ENCODE results near the gene CD4.

Gene CD4

GRCh38 chr12:6839482-6840201 is 50.3 kb downstream of the CD4 start:
- Histone ChIP-seq H3K27ac (ENCODE audit: low read depth, low read length) (peak overlapping the region; percentile 86), H3K4me1 (ENCODE audit: control insufficient read depth, low read length) (peaks cover 48% of the 10 kb centered on the region), H3K4me3 (ENCODE audit: low read length) (peak overlapping the region; percentile 69), H3K9me2 (replicated peaks; ENCODE audit: control insufficient read depth, low read length) (no peaks in the 10 kb centered on the region), H3K36me3 (ENCODE audit: control insufficient read depth, low read length) (no peaks in the 10 kb centered on the region), H3K79me2 (ENCODE audit: control insufficient read depth, low read length) (no peaks in the 10 kb centered on the region), H3K27me3 (ENCODE audit: control insufficient read depth, low read length) (no peaks in the 10 kb centered on the region), H4K20me1 (ENCODE audit: control insufficient read depth, insufficient read depth, low read depth, low read length) (no peaks in the 10 kb centered on the region), H3K4me2 (ENCODE audit: low read length) (peak overlapping the region; percentile 97), H3F3A (ENCODE audit: control insufficient read depth, insufficient read depth) (peaks cover 7% of the 10 kb centered on the region), H3K9me3 (ENCODE audit: control insufficient read depth, insufficient read depth, low read length) (no peaks in the 10 kb centered on the region)
- TF ChIP-seq CTCF (IDR thresholded peaks at IDR 0.05; ENCODE audit: low read depth, low read length, poor library complexity, severe bottlenecking) (no peak), EZH2phosphoT487 (IDR thresholded peaks at IDR 0.05; ENCODE audit: borderline replicate concordance, low read length) (no peak)

GRCh38 chr12:6840330-6840729 is 51.0 kb downstream of the CD4 start:
- no peaks in the 10 kb centered on the region for H3K79me2 ChIP-seq (ENCODE audit: control insufficient read depth, low read length)
- H3K27ac ChIP-seq (ENCODE audit: low read depth, low read length), result peak overlapping the region; percentile 86
- peak overlapping the region; percentile 97 for H3K4me2 ChIP-seq (ENCODE audit: low read length)

GRCh38 chr12:6840761-6841515 is 51.6 kb downstream of the CD4 start, which contains the start of gene GNB3:
Gene GNB3, plus strand, starts transcription at chr12:6840925. Its CDS starts 363 bp downstream, at chr12:6841288.
- H3K36me3 ChIP-seq (ENCODE audit: control insufficient read depth, low read length), result peaks cover 2% of the 10 kb centered on the region
- H3K9me3 ChIP-seq (ENCODE audit: control insufficient read depth, insufficient read depth, low read length), result no peaks in the 10 kb centered on the region
- H3K4me2 ChIP-seq (ENCODE audit: low read length), result peak within 1 kb of the TSS; percentile 97
- H4K20me1 ChIP-seq (ENCODE audit: control insufficient read depth, insufficient read depth, low read depth, low read length), result no peaks in the 10 kb centered on the region
- H3K27ac ChIP-seq (ENCODE audit: low read depth, low read length), result peak within 1 kb of the TSS; percentile 86
- TF ChIP-seq EZH2phosphoT487 (IDR thresholded peaks at IDR 0.05; ENCODE audit: borderline replicate concordance, low read length) (no peak), CTCF (IDR thresholded peaks at IDR 0.05; ENCODE audit: low read depth, low read length, poor library complexity, severe bottlenecking) (no peak)
- no peaks in the 10 kb centered on the region for H3K79me2 ChIP-seq (ENCODE audit: control insufficient read depth, low read length)
- H3K9me2 ChIP-seq (replicated peaks; ENCODE audit: control insufficient read depth, low read length), result no peaks in the 10 kb centered on the region
- no peaks in the 10 kb centered on the region for H3K27me3 ChIP-seq (ENCODE audit: control insufficient read depth, low read length)
- H3K4me3 ChIP-seq (ENCODE audit: low read length), result peak within 1 kb of the TSS; percentile 69
- peaks cover 11% of the 10 kb centered on the region for H3F3A ChIP-seq (ENCODE audit: control insufficient read depth, insufficient read depth)
- H3K4me1 ChIP-seq (ENCODE audit: control insufficient read depth, low read length), result peaks cover 44% of the 10 kb centered on the region

More at GRCh38 chr12:6840330-6840729, 51.0 kb downstream of the CD4 start:
- H3K4me1 ChIP-seq (ENCODE audit: control insufficient read depth, low read length), result peaks cover 48% of the 10 kb centered on the region
- H3K9me3 ChIP-seq (ENCODE audit: control insufficient read depth, insufficient read depth, low read length), result no peaks in the 10 kb centered on the region
- H4K20me1 ChIP-seq (ENCODE audit: control insufficient read depth, insufficient read depth, low read depth, low read length), result no peaks in the 10 kb centered on the region
- H3K9me2 ChIP-seq (replicated peaks; ENCODE audit: control insufficient read depth, low read length), result no peaks in the 10 kb centered on the region
- peak overlapping the region; percentile 69 for H3K4me3 ChIP-seq (ENCODE audit: low read length)
- peaks cover 11% of the 10 kb centered on the region for H3F3A ChIP-seq (ENCODE audit: control insufficient read depth, insufficient read depth)
- H3K36me3 ChIP-seq (ENCODE audit: control insufficient read depth, low read length), result no peaks in the 10 kb centered on the region
- H3K27me3 ChIP-seq (ENCODE audit: control insufficient read depth, low read length), result no peaks in the 10 kb centered on the region
- TF ChIP-seq EZH2phosphoT487 (IDR thresholded peaks at IDR 0.05; ENCODE audit: borderline replicate concordance, low read length), result no peak
- no peak for TF ChIP-seq CTCF (IDR thresholded peaks at IDR 0.05; ENCODE audit: low read depth, low read length, poor library complexity, severe bottlenecking)
